Middle frontal gyrus (tissue), 1 donor: ENCODE results near the gene HNRNPA0.

ENCODE experiments used
- DNase-seq: peaks from one replicate; pipeline ENCODE4 v3.0.0-alpha.2; 2015; ENCODE audit warnings: low spot score; ENCODE audit errors: extremely low spot score

HNRNPA0 gene

DNA sequence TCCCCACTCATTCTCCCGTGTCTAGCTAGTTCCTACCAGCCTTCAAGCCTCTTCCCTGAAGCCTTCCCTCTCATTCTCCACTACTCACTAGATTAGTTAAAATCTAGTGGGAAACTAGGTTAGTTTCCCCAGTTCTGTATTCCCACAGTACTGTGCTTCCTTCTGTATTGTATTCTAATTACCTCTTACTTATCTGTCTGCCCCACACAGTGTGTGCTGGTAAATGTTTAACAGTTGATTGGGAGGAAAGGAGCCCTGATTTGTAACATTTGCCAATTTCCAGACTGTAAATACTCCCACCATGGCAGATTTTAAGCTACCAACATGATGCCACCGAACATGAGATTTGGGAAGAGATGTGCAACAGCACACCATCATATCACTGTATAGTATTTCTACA is 26.5 kb downstream of the HNRNPA0 start:
- no peak for DNase-seq

DNA sequence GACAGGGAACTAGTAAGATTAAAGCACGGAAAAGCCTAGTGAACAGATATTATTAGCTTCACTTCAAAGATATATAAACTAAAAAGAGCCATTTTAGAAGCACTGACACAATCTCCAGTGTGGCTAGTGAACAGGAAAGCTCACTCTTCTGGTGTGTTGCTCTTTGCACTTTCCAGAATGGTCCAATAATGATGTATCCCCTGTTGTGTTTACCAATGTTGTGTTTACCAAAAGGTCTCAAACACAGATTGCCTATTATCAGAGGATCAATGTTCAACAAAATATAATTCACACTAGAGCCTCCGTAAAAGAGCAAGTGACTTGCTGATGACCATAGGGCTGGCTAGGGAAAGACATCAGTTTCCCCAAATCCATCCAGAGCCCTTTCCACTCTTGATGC is 29.9 kb downstream of the HNRNPA0 start:
- no peak for DNase-seq

DNA sequence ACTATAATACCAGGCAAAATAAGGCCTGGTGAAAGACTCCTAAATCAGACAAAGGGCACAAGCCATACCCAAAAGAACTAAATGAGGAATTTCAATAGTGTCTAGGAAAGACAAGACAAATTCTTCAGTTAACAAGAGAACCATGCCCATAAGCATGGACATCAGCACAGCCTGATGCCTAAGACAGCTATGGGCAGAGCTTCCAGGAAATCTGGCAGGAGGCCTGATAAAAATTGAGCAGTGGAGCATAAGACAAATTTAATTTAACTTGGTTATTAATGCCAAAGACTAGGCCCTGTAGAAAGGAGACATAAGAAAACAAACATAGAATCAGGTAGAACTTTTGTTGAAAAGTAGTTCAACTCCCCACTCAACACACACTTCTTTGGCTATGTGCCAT is 35.6 kb downstream of the HNRNPA0 start:
- no peak for DNase-seq

DNA sequence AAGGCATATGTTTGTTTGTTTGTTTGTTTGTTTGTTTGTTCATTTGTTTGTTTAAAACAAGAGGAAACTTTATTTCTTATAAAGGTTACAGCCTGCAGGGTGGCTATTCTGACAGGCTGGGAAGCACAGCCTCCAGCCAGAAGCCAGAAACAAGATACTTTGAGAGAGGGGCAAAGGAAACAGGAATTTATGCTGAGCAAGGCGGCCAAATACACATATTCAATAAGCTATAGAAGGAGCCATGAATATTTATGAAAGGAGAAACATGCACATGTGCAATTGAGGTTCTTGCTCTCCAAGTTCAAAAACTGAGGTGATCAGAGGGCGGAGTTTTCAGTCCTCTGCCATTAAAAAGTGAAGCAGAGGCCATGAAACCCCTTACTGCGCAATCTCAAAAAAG is 37.8 kb downstream of the HNRNPA0 start:
- DNase-seq, result no peak

DNA sequence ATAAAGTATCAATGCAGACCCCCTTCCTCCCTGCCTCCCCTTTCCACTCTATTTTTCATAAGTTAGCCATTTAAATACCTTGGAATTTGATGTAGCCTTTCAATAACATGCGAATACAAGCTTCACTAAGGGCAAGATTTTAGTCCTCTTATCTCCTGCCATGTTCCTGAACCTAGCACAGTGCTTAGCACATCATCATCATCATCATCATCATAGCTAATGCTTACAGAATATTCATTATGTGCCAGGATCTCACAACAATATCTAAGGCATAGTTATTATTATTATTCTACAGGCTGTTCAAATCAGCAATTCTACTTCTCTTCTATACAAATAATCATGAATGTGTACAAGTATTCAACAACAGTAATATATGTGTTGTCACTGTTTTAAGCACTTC is 38.7 kb downstream of the HNRNPA0 start:
- no peak for DNase-seq

DNA sequence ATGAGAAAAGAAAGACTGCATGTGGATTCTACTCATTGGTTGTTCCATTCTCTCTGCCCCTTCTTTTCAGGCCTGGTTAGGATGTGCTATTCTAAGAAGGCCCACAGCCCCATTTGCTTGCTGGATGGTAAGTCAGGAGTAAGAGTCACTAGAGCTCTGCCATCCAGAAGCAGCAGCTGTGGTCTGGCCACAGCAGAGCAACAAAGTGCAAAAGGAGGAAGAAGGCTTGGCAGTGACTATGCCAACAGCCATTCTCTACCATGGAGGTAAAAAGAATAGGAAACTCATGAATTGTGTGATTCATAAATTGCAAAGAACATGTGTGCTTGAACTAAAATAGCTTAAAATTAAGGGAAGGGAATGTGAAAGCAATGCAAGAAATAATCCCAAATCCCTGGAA is 39.2 kb downstream of the HNRNPA0 start:
- DNase-seq, result no peak

DNA sequence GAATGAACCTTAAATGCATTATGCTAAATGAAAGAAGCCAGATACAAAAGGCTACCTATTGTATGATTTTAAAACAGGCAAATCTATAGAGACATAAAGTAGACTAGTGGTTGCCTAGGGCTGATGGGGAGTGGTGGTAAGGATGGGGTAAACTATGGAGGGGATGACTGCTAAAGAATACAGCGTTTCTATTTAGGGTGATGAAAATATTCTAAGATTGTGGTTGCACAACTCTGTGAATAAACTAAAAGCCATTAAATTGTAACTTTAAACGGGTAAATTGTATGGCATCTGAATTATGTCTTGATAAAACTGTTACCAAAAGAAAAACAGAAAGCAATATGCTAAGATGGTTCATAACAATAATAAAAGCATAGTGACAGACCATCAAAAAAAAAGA is 39.7 kb downstream of the HNRNPA0 start:
- DNase-seq, result no peak

DNA sequence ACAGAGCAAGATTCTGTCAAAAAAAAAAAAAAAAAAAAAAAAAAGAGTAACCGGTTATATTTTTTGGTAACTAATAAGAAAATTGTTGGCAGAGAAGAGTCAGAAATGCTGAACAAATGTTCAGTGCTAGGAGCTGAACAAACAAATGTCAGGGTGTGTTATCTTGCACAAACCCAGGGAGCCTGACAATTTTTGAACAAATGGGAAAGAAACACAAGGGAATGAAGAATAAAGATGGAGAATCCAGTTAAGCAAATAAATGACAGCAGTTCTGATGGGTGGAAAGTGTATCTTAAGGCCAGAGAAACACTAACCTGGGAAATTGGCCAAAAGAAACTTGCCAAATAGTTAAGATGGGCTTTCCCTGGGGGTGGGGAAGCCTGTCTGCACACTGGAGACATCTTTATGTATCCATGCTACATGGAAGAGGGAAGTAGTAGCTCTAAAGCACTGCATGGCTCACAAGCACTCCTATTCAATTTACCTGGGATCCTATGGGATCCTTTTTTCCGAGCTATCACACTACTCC is 42.0 kb downstream of the HNRNPA0 start:
- no peak for DNase-seq

DNA sequence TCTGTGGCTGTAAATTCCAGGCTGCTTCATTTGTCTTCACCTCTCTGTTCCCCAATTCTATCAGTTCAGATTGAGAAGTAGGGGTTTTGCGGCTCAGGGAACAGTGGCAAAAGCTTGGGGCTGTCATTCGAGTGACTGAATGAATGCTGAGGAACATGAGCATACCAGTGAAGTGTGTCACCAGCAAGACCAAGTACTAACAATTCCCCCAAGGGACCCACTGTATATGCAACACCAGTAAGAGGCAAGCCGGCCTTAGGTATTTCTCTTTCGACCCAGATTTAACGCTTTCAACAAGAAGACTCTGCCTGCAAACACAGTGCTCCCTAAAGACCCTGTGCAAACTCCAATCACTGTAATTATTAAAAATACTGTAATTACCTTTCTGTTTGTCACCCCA is 44.1 kb downstream of the HNRNPA0 start:
- no peak for DNase-seq

DNA sequence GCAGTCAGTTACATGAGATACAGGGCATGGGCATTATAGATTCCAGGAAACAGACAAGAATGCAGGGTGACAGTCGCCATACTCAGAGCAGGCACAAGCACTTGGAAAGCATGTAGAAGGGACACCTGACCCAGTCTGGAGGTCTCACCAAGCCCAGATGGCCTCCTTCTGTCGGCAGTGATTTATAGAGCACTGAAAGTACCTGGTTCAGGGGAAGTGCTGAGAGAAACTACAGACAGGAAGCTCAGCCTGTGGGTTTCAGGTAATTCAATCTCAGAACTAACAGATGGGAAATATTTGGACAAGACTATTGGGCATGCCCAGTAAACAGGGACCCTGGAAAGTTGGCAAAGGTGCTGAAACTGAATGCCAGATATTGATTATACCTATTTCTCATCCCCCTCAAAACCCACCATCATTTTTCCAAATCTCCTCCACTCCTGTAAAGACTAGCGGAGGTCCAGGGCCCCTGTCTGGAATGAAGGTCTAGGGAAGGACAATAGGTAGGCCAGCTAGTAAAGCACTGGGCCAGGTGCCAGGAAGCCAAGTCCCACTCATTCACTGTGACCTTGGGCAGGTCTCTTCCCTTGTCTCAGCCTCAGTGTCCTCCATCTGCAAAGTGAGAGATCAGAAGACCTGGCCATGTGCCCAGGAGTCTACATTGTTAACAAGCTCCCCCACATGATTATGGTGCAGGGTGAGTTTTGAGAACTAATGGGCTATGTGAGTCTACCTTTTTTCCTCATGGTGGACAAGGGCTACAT is 45.2 kb downstream of the HNRNPA0 start:
- no peak for DNase-seq

DNA sequence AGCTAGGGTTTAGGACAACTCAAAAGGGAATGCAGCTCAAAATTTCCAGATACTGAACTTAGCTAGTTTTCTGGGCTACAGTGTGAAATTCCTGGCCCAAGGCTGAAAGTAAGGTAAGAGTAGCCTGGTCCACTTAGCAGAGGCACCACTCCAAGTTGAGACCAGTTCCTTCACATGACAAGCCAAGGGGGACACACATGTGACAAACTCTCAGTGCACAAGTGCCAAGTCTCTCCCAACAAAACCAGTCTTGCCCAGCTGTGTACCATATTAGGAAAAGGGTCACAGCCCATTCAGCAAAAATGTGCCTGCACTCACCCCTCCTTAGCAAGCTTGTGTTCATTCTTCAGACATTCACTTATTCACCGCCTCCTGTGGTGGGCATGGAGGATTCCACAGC is 46.1 kb downstream of the HNRNPA0 start:
- DNase-seq, result no peak

DNA sequence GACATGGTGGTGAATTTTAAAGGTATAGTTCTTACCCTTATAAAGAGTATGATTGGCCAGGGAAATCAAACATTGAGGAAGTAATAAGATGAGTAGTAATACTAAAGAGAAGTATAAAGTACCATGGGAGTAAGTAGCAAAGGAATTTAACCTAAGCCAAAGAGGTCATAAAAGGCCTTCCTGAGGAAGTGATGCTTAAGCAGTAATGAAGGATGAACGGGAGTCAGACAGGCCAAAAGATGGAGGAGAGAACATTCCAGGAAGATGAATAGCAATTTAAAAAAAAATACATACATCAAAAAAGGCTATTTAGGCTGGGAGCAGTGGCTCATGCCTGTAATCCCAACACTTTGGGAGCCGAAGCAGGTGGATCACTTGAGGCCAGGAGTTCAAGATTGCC is 47.3 kb downstream of the HNRNPA0 start:
- DNase-seq, result no peak

DNA sequence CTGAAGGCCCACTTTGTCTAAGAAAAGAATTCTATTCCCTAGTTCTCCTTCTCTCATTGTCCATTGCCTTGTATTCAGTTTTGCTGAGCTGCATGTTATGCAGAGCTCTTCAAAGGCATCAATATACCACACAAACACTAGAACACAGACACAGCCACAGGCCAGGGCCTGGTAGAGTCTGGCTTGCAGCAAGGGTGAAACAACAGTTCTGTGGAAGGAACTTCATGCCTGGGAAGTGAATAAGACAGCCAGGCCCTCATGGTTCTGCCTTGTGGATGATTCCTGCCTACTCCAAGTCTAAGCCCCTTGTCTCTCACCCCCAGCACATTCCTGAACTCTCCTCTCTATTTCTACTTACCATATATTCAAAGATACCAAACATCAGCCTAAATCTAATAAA is 49.1 kb downstream of the HNRNPA0 start:
- DNase-seq, result no peak

DNA sequence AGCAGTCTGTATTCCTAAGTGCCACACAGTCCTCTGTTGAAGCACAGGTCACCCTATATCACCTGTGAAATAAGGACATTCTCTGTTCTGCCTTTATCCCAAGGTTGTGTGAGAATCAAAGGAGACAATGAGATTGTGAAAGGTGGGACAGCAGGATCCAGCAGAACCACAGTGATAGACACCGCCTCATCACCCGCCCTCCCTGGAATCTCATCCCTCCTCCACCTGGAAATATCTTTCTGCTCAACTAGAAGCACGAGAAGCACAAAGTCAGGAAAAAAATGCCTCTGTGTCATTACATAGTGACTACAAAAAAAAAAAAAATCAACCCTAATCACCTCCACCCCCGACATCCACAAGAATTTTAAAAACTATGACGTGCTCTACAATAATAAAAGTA is 50.6 kb downstream of the HNRNPA0 start:
- no peak for DNase-seq

DNA sequence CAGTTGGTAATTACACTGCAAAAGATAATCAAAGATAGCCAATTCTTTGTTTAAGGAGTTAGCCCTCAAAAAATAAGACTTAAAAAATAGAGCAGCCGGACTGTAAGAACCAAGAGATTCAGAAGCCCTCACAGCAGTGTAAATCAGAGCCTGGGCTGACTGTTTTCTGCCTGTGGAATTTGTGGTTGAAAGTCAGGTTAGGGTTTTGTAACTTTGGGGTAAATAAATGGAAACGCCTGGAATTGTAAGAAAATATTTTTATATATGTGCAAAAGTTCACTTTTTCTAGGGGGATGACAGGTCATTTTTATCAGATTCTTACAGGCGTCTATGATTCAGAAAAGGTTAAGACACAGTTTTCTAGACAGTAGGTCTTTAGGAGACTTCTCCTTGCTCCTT is 53.9 kb downstream of the HNRNPA0 start:
- DNase-seq, result no peak

DNA sequence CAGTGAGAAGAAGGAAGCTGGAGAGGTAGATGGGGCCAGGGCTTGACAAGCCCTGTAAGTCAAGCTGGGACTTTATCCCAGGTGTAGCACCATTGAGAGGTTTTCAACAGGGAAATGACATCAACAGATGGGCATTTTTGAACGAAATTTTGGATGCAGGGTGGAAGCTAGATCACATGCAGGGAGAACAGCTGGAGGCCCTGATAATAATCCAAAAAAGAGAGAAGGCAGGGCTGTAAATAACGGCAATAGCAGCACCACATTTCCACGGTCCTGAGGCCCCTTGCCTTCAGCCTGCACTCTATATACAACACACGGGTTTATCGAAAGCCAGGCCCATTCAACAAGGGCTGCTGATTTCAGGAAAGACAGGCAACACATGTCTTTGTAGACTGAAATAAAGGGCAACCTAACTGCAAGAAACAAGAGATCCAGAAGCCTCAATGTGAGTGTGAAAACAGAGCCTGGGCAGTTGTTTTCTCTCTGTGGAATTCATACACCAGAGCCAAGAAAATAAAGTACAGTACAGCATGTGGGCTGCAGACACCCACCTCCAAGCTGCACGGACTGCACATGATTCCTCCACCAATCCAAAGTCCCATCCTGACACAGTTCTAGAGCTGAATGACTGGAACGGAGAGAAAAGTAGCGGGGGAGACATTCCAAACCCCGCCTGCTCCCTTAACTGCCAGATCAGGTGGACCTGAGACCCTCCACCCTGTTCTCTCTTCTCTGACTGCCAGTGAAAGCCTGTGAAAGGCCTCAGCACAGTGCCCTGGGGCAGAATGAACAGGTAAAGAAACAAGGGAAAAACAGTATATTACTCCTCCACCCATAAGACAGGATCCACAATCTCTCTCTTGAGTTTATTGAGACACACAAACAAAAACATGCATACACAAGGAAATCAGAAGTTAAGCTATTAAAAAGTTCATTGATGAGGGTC is 54.6 kb downstream of the HNRNPA0 start:
- peak; percentile 18 for DNase-seq

DNA sequence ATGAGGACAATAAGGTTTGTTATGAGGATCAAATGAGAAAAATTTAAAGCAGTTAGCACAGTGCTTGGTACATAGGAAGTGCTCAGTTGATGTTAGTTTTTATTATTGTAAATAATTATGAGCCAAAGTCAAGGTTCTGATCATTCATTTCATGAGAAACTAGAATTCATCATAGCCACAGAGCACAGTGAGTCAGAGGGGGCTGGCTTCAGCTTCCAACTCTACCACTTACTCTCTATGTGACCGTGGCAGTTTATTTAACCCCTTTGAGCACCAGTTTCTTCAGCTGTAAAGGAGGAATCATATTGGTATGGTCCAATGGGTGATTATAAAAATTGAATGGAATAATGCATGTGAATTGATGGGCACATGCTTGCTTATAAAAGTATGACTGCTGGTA is 57.7 kb downstream of the HNRNPA0 start:
- DNase-seq, result no peak

DNA sequence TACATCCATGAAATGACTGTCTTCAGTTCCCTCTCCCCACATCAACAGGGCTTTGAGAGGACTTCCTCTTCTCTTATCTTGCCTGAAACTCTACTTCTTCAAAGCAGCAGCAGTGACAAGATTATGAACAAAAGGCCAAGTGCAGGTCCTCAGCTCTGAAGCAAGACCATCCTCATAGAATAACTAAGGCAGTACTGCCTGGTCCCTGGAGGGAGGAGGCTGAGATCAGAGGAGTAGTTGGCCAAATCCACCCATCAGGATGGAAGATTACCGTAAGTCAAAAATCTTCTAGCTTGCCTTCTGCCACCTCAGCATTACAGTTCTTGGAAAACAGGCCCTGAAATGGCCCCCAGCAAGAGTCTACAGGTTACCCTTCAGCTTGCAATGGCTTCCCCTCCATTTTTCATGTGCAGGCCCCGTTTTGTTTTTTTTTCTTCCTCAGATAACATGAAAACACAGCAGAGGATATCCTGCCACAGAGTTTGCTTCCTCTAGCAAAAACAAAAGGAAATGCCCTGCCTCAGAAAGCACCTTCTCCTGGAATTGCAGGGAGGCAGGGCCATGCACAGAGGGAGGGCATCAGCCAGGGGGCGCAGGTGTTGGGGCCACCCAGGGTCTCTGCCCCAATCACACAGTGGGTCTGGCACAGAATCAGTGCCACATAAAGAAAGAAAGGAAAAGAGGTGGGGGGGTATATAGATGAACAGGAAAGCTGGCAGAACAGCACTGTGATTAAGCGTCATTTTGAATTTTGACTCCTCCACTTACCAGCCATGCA is 58.3 kb downstream of the HNRNPA0 start:
- no peak for DNase-seq
